Rectal smooth muscle tissue (tissue), 1 donor: ENCODE results near the gene VEGFC.

ENCODE experiments used
- H3K27ac ChIP-seq: one replicate; pipeline ENCODE4 v1.7.0; 2013; ENCODE audit warnings: low read depth, low read length, inconsistent platforms
- H3K27me3 ChIP-seq: one replicate; pipeline ENCODE4 v1.7.0; 2013; ENCODE audit warnings: low read length; ENCODE audit not compliant: control insufficient read depth, insufficient read depth
- H3K36me3 ChIP-seq: one replicate; pipeline ENCODE4 v1.7.0; 2013; ENCODE audit warnings: low read length; ENCODE audit not compliant: control insufficient read depth, insufficient read depth
- H3K4me1 ChIP-seq: one replicate; pipeline ENCODE4 v1.7.0; 2013; ENCODE audit warnings: low read length; ENCODE audit not compliant: control insufficient read depth, insufficient read depth
- H3K4me3 ChIP-seq: one replicate; pipeline ENCODE4 v1.7.0; 2013; ENCODE audit warnings: low read length
- H3K9ac ChIP-seq: one replicate; pipeline ENCODE4 v1.7.0; 2013; ENCODE audit warnings: low read length

VEGFC gene

GRCh38 chr4:176778491-176778890 lies 14.2 kb downstream of the VEGFC start:
- Histone ChIP-seq H3K27ac (no peak overlapping the region), H3K27me3 (no peaks in the 10 kb centered on the region), H3K36me3 (no peaks in the 10 kb centered on the region), H3K9ac (no peak overlapping the region), H3K4me1 (no peaks in the 10 kb centered on the region), H3K4me3 (no peak overlapping the region)

- Histone ChIP-seq H3K9ac (no peak overlapping the region), H3K27ac (no peak overlapping the region), H3K4me3 (no peak overlapping the region), H3K27me3 (no peaks in the 10 kb centered on the region), H3K4me1 (no peaks in the 10 kb centered on the region), H3K36me3 (no peaks in the 10 kb centered on the region)
Measured at GRCh38 chr4:176778063-176778462, 14.7 kb downstream of the VEGFC start.

DNA sequence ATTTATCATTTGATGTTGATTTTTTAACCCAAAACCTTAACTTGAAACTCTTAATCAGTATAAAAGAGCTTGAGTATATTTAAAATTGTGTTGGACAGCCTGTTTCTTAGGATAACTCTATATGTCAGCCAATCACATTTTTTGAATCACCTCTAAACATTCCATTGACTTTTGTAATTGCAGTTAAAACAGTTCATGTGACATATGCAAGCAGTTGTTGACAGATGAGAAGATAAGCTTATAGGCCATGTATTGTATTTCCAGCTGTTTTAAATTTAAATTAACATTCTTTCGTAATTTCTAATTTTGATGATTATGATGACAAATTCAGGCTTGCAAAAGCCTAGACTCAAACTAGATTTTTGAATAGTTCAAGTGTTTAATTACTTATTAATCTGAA lies 17.4 kb downstream of the VEGFC start:
- Histone ChIP-seq H3K27ac (no peak overlapping the region), H3K9ac (no peak overlapping the region), H3K4me1 (no peaks in the 10 kb centered on the region), H3K36me3 (no peaks in the 10 kb centered on the region), H3K4me3 (no peak overlapping the region), H3K27me3 (no peaks in the 10 kb centered on the region)

- H3K27me3 ChIP-seq: no peaks in the 10 kb centered on the region
- H3K9ac ChIP-seq: no peak overlapping the region
- H3K4me3 ChIP-seq: no peak overlapping the region
- H3K27ac ChIP-seq: no peak overlapping the region
- no peaks in the 10 kb centered on the region for H3K36me3 ChIP-seq
- H3K4me1 ChIP-seq: no peaks in the 10 kb centered on the region
Measured at GRCh38 chr4:176774852-176775251, 17.9 kb downstream of the VEGFC start.

DNA sequence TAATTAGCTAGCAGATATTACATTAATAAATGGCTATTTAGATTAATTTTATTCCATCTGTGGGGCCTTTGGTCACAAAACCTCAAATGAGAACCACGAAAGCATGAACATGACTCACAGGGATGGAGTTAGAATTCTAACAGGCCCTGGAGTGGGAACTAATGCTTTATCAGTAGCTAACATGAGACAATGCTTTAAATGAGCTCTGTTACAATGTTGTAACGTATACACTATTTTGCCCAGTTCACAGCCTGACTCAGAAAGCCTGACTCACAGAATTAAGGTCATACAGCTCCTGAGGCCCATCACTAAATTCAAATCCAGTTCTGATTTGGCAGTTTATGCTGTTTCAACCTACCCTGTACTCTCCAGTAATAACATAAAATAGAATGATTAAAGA lies 23.2 kb downstream of the VEGFC start:
- Histone ChIP-seq H3K4me3 (no peak overlapping the region), H3K27me3 (no peaks in the 10 kb centered on the region), H3K9ac (no peak overlapping the region), H3K36me3 (no peaks in the 10 kb centered on the region), H3K27ac (no peak overlapping the region), H3K4me1 (no peaks in the 10 kb centered on the region)

DNA sequence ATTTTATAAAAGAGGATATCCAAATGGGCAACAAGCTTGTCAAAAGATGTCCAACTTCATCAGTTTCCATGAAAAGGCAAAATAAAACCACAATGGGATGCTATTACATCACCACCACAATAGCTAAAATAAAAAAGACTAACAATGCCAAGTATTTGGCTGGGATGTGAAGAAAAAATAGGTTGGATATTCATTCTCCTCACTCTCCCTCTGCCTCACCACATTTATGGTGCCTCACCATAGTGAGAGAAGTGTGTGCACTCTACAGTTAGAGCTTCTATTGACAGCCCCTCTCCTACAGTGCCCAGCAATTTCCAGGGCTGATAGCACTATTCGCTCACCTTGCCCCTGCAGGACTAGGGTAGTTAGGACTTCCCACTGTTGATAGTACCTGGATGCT lies 25.5 kb downstream of the VEGFC start:
- no peak overlapping the region for H3K27ac ChIP-seq
- H3K27me3 ChIP-seq: no peaks in the 10 kb centered on the region
- no peak overlapping the region for H3K9ac ChIP-seq
- no peak overlapping the region for H3K4me3 ChIP-seq
- no peaks in the 10 kb centered on the region for H3K36me3 ChIP-seq
- no peaks in the 10 kb centered on the region for H3K4me1 ChIP-seq

DNA sequence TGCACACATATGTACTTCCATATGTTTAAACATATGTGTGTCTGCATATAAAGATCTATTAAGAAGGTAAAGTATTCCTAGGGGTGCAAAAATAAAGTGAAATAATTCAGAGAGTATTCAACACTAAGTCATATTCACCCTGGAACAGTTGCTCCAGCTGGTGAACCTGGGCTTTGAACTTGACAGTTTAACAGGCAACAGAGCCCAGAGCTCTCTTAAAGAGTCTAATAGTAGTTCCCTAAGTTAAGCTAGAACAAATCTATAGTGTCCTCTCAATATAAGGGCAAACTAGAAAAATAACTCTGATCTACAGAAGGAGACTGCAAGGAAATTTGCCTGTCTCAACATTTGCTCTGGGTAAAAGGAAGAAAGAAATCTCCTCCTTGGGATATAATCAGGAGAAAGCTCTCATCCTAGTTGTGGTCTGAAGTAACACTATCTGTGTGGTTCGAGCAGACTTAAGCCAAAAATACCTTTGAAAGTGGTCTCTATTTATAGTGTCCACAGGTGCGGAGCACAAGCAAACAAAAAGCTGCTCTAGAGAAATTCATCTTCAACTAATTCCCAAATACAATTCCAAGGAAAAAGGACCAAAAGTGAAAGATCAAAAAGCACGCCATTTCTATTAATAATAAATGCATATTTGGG lies 29.9 kb downstream of the VEGFC start:
- Histone ChIP-seq H3K27me3 (no peaks in the 10 kb centered on the region), H3K9ac (no peak overlapping the region)

GRCh38 chr4:176761872-176762271 lies 30.9 kb downstream of the VEGFC start:
- H3K27me3 ChIP-seq: no peaks in the 10 kb centered on the region

More for the DNA sequence above, 29.9 kb downstream of the VEGFC start:
- Histone ChIP-seq H3K27ac (no peak overlapping the region), H3K36me3 (no peaks in the 10 kb centered on the region), H3K4me1 (no peaks in the 10 kb centered on the region), H3K4me3 (no peak overlapping the region)

DNA sequence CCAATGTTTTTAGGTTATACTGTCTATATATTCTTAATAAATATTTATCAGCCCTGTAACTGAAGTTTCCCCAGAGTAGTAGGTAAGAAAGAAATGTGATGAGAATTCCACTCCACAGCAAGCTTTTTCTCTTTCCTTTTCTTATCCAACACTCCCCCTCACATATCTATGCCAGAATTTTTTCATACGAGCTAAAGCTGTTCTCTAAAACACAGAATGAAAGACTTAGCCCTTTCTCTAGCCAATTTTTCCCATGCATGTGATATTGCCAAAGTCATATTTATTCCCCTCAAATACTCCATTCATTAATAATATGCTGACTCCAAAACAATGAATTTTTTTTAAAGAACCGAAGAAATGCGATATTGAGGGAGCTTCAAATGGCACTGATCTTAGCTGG lies 32.3 kb downstream of the VEGFC start:
- Histone ChIP-seq H3K4me1 (no peaks in the 10 kb centered on the region), H3K27me3 (no peaks in the 10 kb centered on the region), H3K9ac (no peak overlapping the region), H3K27ac (no peak overlapping the region), H3K36me3 (no peaks in the 10 kb centered on the region), H3K4me3 (no peak overlapping the region)

More at GRCh38 chr4:176761872-176762271, 30.9 kb downstream of the VEGFC start:
- H3K4me1 ChIP-seq: no peaks in the 10 kb centered on the region
- H3K36me3 ChIP-seq: no peaks in the 10 kb centered on the region
- no peak overlapping the region for H3K9ac ChIP-seq
- H3K4me3 ChIP-seq: no peak overlapping the region
- no peak overlapping the region for H3K27ac ChIP-seq

- H3K27me3 ChIP-seq: no peaks in the 10 kb centered on the region
- H3K36me3 ChIP-seq: no peaks in the 10 kb centered on the region
- H3K4me1 ChIP-seq: no peaks in the 10 kb centered on the region
- H3K4me3 ChIP-seq: no peak overlapping the region
- H3K9ac ChIP-seq: no peak overlapping the region
- no peak overlapping the region for H3K27ac ChIP-seq
Measured at GRCh38 chr4:176758731-176759130, 34.0 kb downstream of the VEGFC start.

- Histone ChIP-seq H3K27ac (no peak overlapping the region), H3K9ac (no peak overlapping the region), H3K27me3 (no peaks in the 10 kb centered on the region), H3K36me3 (no peaks in the 10 kb centered on the region), H3K4me1 (no peaks in the 10 kb centered on the region), H3K4me3 (no peak overlapping the region)
Measured at GRCh38 chr4:176758323-176758722, 34.4 kb downstream of the VEGFC start.

- Histone ChIP-seq H3K27me3 (no peaks in the 10 kb centered on the region), H3K4me1 (no peaks in the 10 kb centered on the region), H3K9ac (no peak overlapping the region), H3K27ac (no peak overlapping the region), H3K4me3 (no peak overlapping the region), H3K36me3 (no peaks in the 10 kb centered on the region)
Measured at GRCh38 chr4:176755613-176756012, 37.1 kb downstream of the VEGFC start.

- Histone ChIP-seq H3K4me1 (no peaks in the 10 kb centered on the region), H3K27ac (no peak overlapping the region), H3K36me3 (no peaks in the 10 kb centered on the region), H3K27me3 (no peaks in the 10 kb centered on the region), H3K9ac (no peak overlapping the region), H3K4me3 (no peak overlapping the region)
Measured at GRCh38 chr4:176755001-176755400, 37.7 kb downstream of the VEGFC start.
